Naive thymus-derived CD4-positive, alpha-beta T cell (primary cell): ENCODE measurements around the gene BCL11B. TPM values are rescaled to one million over a fixed set of nuclear protein-coding genes. Genes with fewer than 3 reads are reported as not detected.

Experiments used
- ATAC-seq: fragments of 150-1000 bp; cut with Tn5 transposase; 2 replicates; pipeline ENCODE4 v1.10.0; 2021; ENCODE audit warnings: mild to moderate bottlenecking, moderate library complexity
- CTCF ChIA-PET: fragments of 350-600 bp; sonication (Branson Sonifier 250); formaldehyde crosslinking; loops from one replicate; lab custom pipeline; 2021; ENCODE audit warnings: antibody characterized with exemption; lab: Charles Lee
- POLR2A ChIA-PET: fragments of 350-600 bp; sonication (Branson Sonifier 250); formaldehyde crosslinking; loops from one replicate; lab custom pipeline; 2021; ENCODE audit warnings: antibody characterized with exemption, inconsistent platforms; lab: Charles Lee
- DNase-seq, 9 donors: peaks; one replicate each; pipeline versions ENCODE4 v3.0.0 to v3.0.0-alpha.2; 2020 to 2022; ENCODE audit warnings: mixed read lengths in 1 of 9
- H3K27ac ChIP-seq: one replicate; pipeline ENCODE4 v1.7.0; 2013; ENCODE audit warnings: mild to moderate bottlenecking, low read depth, low read length, moderate library complexity
- H3K27me3 ChIP-seq, 2 donors: one replicate each; pipeline ENCODE4 v1.7.0; 2013; ENCODE audit warnings: low read length in 2 of 2, mild to moderate bottlenecking in 2 of 2, moderate library complexity in 2 of 2; ENCODE audit not compliant: control insufficient read depth in 2 of 2, insufficient read depth in 2 of 2
- H3K36me3 ChIP-seq, 3 experiments: 1 replicate in 2 of 3; 2 replicates in 1 of 3; pipeline ENCODE4 v1.7.0; 2013; ENCODE audit warnings: low read length in 3 of 3, mild to moderate bottlenecking in 3 of 3, moderate library complexity in 1 of 3; ENCODE audit not compliant: insufficient read depth in 3 of 3, control insufficient read depth in 2 of 3
- H3K4me1 ChIP-seq, 2 donors: one replicate each; pipeline ENCODE4 v1.7.0; 2013; ENCODE audit warnings: low read length in 2 of 2, mild to moderate bottlenecking in 2 of 2, moderate library complexity in 1 of 2; ENCODE audit not compliant: control insufficient read depth in 2 of 2, insufficient read depth in 2 of 2
- H3K4me3 ChIP-seq: 2 replicates; pipeline ENCODE4 v1.7.0; 2013; ENCODE audit warnings: mild to moderate bottlenecking, low read length
- H3K9me3 ChIP-seq, 3 experiments: 1 replicate in 2 of 3; 2 replicates in 1 of 3; pipeline ENCODE4 v1.7.0; 2013; ENCODE audit warnings: low read length in 3 of 3; ENCODE audit not compliant: control insufficient read depth in 2 of 3
- H3K27ac Mint-ChIP-seq, 9 donors: one replicate each; pipeline ENCODE4 v1.8.0; 2020 to 2022; ENCODE audit warnings: mixed read lengths in 9 of 9, mild to moderate bottlenecking in 8 of 9, moderate library complexity in 5 of 9, inconsistent platforms in 2 of 9
- H3K27me3 Mint-ChIP-seq, 5 donors: one replicate each; pipeline ENCODE4 v1.8.0; 2021 to 2022; ENCODE audit warnings: mixed read lengths in 5 of 5, mild to moderate bottlenecking in 1 of 5
- H3K36me3 Mint-ChIP-seq, 5 donors: one replicate each; pipeline ENCODE4 v1.8.0; 2020 to 2022; ENCODE audit warnings: mixed read lengths in 5 of 5, mild to moderate bottlenecking in 3 of 5, inconsistent platforms in 1 of 5
- H3K4me1 Mint-ChIP-seq, 7 donors: one replicate each; pipeline ENCODE4 v1.8.0; 2020 to 2022; ENCODE audit warnings: mixed read lengths in 7 of 7, mild to moderate bottlenecking in 3 of 7, inconsistent platforms in 1 of 7
- H3K4me3 Mint-ChIP-seq, 10 donors: one replicate each; pipeline ENCODE4 v1.8.0; 2020 to 2022; ENCODE audit warnings: mild to moderate bottlenecking in 10 of 10, mixed read lengths in 10 of 10, moderate library complexity in 6 of 10, inconsistent platforms in 2 of 10
- H3K9me3 Mint-ChIP-seq, 11 donors: one replicate each; pipeline ENCODE4 v1.8.0; 2020 to 2022; ENCODE audit warnings: mixed read lengths in 11 of 11, mild to moderate bottlenecking in 4 of 11, inconsistent platforms in 1 of 11, moderate library complexity in 1 of 11
- intact Hi-C, 2 donors: fragments of 100-400 bp; cut with micrococcal nuclease; formaldehyde crosslinking; loops; one replicate each; pipeline ENCODE4 v1.15.1; 2023
- polyA plus RNA-seq, 2 donors: library from polyadenylated mRNA; unstranded; fragments of 300-500 nt; fragmentation: Illumina TruSeq; gene quantifications; one replicate each; pipeline ENCODE4 v1.2.3, GENCODE V29; 2021
- total RNA-seq, 6 experiments: library from RNA in 5 of 6; stranded (reverse) in 5 of 6; gene quantifications; 1 replicate in 5 of 6; 2 replicates in 1 of 6; pipeline ENCODE4 v1.2.3 and lab custom pipeline; 2021 to 2026

Gene BCL11B
- total and polyA plus RNA-seq, 7 experiments from 2014 or later = 10.9 to 269 (median 145) TPM

DNA sequence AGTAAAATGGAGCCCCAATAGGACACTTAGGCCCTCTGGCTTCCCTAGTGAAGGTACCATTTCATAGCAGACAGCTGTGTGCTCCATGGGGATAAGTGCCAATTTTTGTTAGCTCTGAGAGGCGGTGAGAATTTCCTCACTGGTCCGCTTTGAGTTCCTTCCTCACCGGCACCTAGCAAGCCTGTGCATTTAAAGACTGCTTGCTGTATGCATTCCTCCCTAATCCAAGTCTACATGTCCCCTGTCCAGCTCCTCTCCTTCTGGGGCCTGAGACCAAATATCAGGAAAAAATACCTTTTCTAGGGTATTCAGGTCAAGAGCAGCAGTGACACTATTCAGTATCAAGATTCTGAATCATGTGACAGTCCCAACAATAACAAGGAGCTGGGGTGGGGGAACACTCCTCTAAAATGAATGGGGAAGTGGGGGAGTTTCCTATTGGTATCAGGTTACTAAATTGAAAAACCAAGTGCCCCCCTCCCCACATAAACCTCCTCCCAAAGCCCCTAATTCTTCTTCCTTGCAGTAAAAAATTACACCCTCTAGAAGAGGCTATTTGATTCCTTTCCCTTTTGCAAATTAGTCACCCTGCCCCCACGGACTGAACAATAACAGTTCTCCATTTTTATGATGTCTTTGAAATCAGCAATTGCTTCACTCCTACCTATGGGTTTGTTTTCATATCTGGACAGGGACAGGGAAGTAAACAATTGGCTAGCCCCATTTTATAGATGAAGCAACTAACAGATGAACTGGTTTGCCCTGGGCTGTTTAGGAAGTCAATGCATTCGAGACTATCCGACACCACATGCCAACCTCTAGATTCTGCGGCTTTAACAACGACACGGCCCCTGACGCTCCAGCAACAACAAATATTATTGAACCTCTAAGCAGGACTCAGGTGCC, 28.9 kb downstream of the BCL11B start:
- peaks cover 51 to 90% (median 86%) of the 10 kb centered on the region in 7 donors for H3K4me1 Mint-ChIP-seq
- Histone ChIP-seq H3K27me3 (no peaks in the 10 kb centered on the region), H3K36me3 (peaks cover 0 to 22% (median 8%) of the 10 kb centered on the region in 3 experiments), H3K4me3 (peak overlapping the region; percentile 61), H3K4me1 (peaks cover 71 to 81% of the 10 kb centered on the region in 2 donors), H3K9me3 (no peaks in the 10 kb centered on the region), H3K27ac (peak overlapping the region; percentile 98)
- H3K9me3 Mint-ChIP-seq = peaks cover 0 to 23% (median 0%) of the 10 kb centered on the region in 11 donors
- POLR2A ChIA-PET = interaction anchor here (0.6 to 69.0 kb wide), 7 partner anchors 11 to 1053 kb away, joined by 3 to 2458 read pairs (median 4); partner anchors contain the start of gene BCL11B
- ATAC-seq = peak; percentile 55
- intact Hi-C loops = loop anchor here (1.0 kb wide), 2 partner anchors 8 to 23 kb away; no protein-coding TSS in a partner anchor
- H3K27ac Mint-ChIP-seq = peak overlapping the region; percentile 91 to 100 (median 99)
- H3K27me3 Mint-ChIP-seq = peaks cover 0 to 4% (median 0%) of the 10 kb centered on the region in 5 donors
- CTCF ChIA-PET = interaction anchor here (0.9 to 2.6 kb wide), 8 partner anchors 9 to 23 kb away, joined by 3 to 14 read pairs (median 4); no protein-coding TSS in a partner anchor
- DNase-seq = peak in 7 of 9 donors; percentile 55 to 78 (median 70)
- peaks cover 12 to 51% (median 43%) of the 10 kb centered on the region in 5 donors for H3K36me3 Mint-ChIP-seq
- H3K4me3 Mint-ChIP-seq = peak overlapping the region; percentile 81 to 95 (median 90)

DNA sequence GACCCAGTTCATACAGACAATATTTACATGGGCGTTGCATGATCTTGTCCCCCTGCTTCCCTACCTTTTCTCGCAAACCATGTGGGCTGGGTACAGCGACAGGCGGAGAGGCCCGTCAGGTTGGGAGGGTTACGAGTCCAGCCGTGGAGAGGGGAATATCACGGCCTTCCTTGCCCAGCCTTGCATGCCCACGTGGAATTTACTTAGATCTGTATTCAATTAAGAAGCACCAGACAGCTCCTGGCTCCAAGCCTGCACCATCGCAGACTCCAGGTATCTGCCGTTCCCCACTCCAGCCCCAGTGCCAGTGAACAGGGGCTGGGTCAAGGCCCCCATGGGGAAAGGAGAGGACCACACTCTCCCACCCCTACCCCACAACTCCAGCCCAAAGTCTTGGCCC, 29.8 kb downstream of the BCL11B start:
- Histone ChIP-seq H3K9me3 (no peaks in the 10 kb centered on the region), H3K4me1 (peaks cover 71 to 81% of the 10 kb centered on the region in 2 donors), H3K4me3 (peak overlapping the region; percentile 61), H3K36me3 (peaks cover 0 to 22% (median 11%) of the 10 kb centered on the region in 3 experiments), H3K27ac (peak overlapping the region; percentile 98), H3K27me3 (no peaks in the 10 kb centered on the region)
- peak overlapping the region; percentile 81 to 95 (median 90) for H3K4me3 Mint-ChIP-seq
- peaks cover 0 to 4% (median 0%) of the 10 kb centered on the region in 5 donors for H3K27me3 Mint-ChIP-seq
- POLR2A ChIA-PET = interaction anchor here (0.7 to 69.0 kb wide), 6 partner anchors 10 to 1052 kb away, joined by 3 to 2458 read pairs (median 689); partner anchors contain the start of gene BCL11B
- DNase-seq (no peak), ATAC-seq (no peak)
- H3K36me3 Mint-ChIP-seq = peaks cover 12 to 52% (median 47%) of the 10 kb centered on the region in 5 donors
- intact Hi-C loops = no loop called here
- CTCF ChIA-PET = interaction anchor here (0.8 to 2.6 kb wide), 11 partner anchors 8 to 24 kb away, joined by 3 to 14 read pairs (median 4); no protein-coding TSS in a partner anchor
- peaks cover 0 to 25% (median 0%) of the 10 kb centered on the region in 11 donors for H3K9me3 Mint-ChIP-seq
- H3K4me1 Mint-ChIP-seq = peaks cover 53 to 90% (median 86%) of the 10 kb centered on the region in 7 donors
- H3K27ac Mint-ChIP-seq = peak overlapping the region; percentile 91 to 100 (median 99)

DNA sequence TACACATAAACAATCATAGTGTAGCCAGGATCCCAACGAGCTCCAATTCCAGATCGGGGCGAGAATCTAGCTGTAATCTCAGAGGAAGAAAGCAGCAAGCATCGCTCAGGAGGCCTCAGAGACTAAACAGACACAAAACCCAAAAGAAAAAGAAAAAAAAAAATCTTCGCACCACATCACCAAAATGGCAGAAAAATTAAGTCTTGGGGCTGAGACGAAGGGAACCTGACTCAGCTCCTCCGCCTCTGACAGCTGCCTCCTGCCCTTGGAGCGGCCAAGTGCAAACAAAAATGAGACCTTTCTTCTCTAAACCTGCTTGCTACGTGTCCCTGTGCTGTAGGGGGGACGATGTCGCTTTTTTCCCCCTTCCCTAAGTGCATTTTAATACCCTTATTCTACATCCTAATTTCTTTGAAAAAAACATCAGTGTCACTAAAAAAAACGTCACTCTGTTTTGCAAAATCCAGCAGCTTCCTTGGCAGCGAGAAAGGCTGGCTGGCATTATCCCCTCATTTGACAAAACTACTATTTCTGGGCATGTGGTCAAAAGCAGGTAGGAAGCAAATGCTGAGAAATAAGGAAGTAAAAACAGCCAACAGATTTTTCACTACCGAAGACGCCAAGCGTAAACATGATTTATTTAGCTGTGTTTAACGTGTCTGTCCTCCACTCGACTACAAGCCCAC, 30.5 kb downstream of the BCL11B start:
- peak overlapping the region; percentile 91 to 100 (median 99) for H3K27ac Mint-ChIP-seq
- no peaks in the 10 kb centered on the region for H3K27me3 ChIP-seq
- intact Hi-C loops = loop anchor here (1.0 to 2.0 kb wide), 5 partner anchors 10 to 25 kb away; no protein-coding TSS in a partner anchor
- peaks cover 0 to 4% (median 0%) of the 10 kb centered on the region in 5 donors for H3K27me3 Mint-ChIP-seq
- H3K9me3 Mint-ChIP-seq = peaks cover 0 to 20% (median 0%) of the 10 kb centered on the region in 11 donors
- H3K36me3 Mint-ChIP-seq = peaks cover 12 to 48% (median 43%) of the 10 kb centered on the region in 5 donors
- peaks cover 0 to 22% (median 11%) of the 10 kb centered on the region in 3 experiments for H3K36me3 ChIP-seq
- peaks cover 54 to 90% (median 87%) of the 10 kb centered on the region in 7 donors for H3K4me1 Mint-ChIP-seq
- DNase-seq (peak in 7 of 9 donors; percentile 64 to 79 (median 73)), ATAC-seq (peak; percentile 37)
- POLR2A ChIA-PET = interaction anchor here (1.5 to 69.0 kb wide), 5 partner anchors 9 to 1264 kb away, joined by 4 to 2458 read pairs (median 1374); partner anchors contain the start of gene BCL11B
- peaks cover 71 to 83% of the 10 kb centered on the region in 2 donors for H3K4me1 ChIP-seq
- H3K27ac ChIP-seq = peak overlapping the region; percentile 98
- no peaks in the 10 kb centered on the region for H3K9me3 ChIP-seq
- peak overlapping the region; percentile 81 to 95 (median 90) for H3K4me3 Mint-ChIP-seq
- CTCF ChIA-PET = interaction anchor here (0.6 to 2.6 kb wide), 10 partner anchors 12 to 1085 kb away, joined by 3 to 14 read pairs (median 4); no protein-coding TSS in a partner anchor
- H3K4me3 ChIP-seq = peak overlapping the region; percentile 61

DNA sequence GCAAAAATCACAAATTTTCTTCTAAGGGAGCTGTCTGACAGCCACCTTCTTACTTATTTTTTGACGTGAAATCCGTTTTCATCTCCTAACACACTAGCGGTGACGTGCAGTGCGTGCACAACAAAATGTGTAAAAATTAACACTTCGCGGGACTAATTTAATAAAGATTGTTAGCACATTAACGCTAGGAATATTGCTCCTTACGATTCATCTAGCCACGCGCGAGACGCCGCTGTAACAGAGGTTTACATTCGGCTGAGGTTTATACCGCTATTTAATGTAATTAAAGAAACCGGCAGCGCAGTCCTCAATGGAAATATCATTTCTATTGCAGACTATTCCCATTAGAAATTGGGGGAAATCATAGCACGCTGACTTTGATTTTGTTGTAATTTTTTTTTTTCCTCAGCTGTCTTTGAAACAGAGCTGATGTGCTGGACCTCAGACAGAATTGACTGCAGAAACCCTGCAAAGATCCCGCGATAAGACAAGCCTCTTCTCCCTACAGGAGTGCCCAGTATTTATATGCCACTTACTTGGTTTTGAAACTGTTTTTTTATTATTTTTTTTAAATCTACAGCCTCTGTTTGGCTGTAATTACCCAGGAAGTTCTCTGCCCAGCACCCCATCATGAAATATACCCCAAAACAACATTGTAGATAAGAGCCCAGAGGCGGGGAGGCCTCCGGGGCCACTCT, 31.2 kb downstream of the BCL11B start:
- peaks cover 61 to 96% (median 94%) of the 10 kb centered on the region in 7 donors for H3K4me1 Mint-ChIP-seq
- H3K36me3 Mint-ChIP-seq = peaks cover 12 to 50% (median 43%) of the 10 kb centered on the region in 5 donors
- peak in 2 of 9 donors; percentile 56 to 62 for DNase-seq
- H3K27ac ChIP-seq = peak overlapping the region; percentile 98
- H3K27ac Mint-ChIP-seq = peak overlapping the region; percentile 91 to 100 (median 99)
- no peaks in the 10 kb centered on the region for H3K27me3 ChIP-seq
- H3K27me3 Mint-ChIP-seq = peaks cover 0 to 4% (median 0%) of the 10 kb centered on the region in 5 donors
- intact Hi-C loops = loop anchor here (1.0 to 2.0 kb wide), 5 partner anchors 10 to 26 kb away; no protein-coding TSS in a partner anchor
- CTCF ChIA-PET = interaction anchor here (0.7 to 2.6 kb wide), 8 partner anchors 11 to 72 kb away, joined by 3 to 14 read pairs (median 4); no protein-coding TSS in a partner anchor
- H3K9me3 ChIP-seq = no peaks in the 10 kb centered on the region
- peak overlapping the region; percentile 61 for H3K4me3 ChIP-seq
- peaks cover 78 to 90% of the 10 kb centered on the region in 2 donors for H3K4me1 ChIP-seq
- peaks cover 0 to 22% (median 11%) of the 10 kb centered on the region in 3 experiments for H3K36me3 ChIP-seq
- H3K9me3 Mint-ChIP-seq = peaks cover 0 to 21% (median 0%) of the 10 kb centered on the region in 11 donors
- peak overlapping the region; percentile 81 to 95 (median 90) for H3K4me3 Mint-ChIP-seq
- peak; percentile 1 for ATAC-seq
- POLR2A ChIA-PET = interaction anchor here (1.5 to 69.0 kb wide), 4 partner anchors 9 to 1263 kb away, joined by 4 to 2458 read pairs (median 1916); partner anchors contain the start of gene BCL11B

DNA sequence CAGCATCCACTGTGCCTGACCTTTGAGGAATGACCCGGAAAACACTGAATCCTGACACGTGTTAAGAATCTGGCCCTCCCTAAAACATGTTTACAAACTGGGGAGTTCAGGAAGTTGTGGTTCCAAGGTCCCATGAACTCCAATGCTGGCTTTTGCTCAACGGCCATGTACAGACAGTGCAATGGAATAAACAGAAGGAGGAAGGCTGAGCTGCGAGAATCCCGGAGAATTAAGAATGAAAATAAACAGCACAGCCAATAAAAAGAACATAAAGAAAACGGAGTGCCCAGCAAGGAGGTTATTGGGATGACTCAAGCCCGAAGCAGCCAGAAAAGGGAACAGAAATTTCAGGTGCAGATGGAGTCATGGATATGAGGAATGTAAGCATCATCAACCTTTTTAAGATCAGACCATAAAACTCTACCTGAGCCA, 32.3 kb downstream of the BCL11B start:
- Histone ChIP-seq H3K9me3 (no peaks in the 10 kb centered on the region), H3K27me3 (no peaks in the 10 kb centered on the region), H3K4me1 (peaks cover 83 to 94% of the 10 kb centered on the region in 2 donors), H3K27ac (peak overlapping the region; percentile 98), H3K4me3 (peak overlapping the region; percentile 29), H3K36me3 (peaks cover 0 to 22% (median 11%) of the 10 kb centered on the region in 3 experiments)
- Mint-ChIP-seq H3K36me3 (peaks cover 12 to 49% (median 46%) of the 10 kb centered on the region in 5 donors), H3K27ac (peak overlapping the region; percentile 83 to 100 (median 99)), H3K4me1 (peaks cover 69 to 100% (median 98%) of the 10 kb centered on the region in 7 donors), H3K9me3 (peaks cover 0 to 23% (median 0%) of the 10 kb centered on the region in 11 donors), H3K4me3 (peak overlapping the region; percentile 81 to 95 (median 90)), H3K27me3 (peaks cover 0 to 4% (median 0%) of the 10 kb centered on the region in 5 donors)
- CTCF ChIA-PET = interaction anchor here (0.5 to 0.7 kb wide), 2 partner anchors 17 to 28 kb away, joined by 3 to 5 read pairs; no protein-coding TSS in a partner anchor
- no peak for ATAC-seq
- POLR2A ChIA-PET = interaction anchor here (1.0 to 69.0 kb wide), 4 partner anchors 8 to 1099 kb away, joined by 3 to 2458 read pairs (median 1916); partner anchors contain the start of gene BCL11B
- intact Hi-C loops = loop anchor here (2.0 to 10.0 kb wide), 3 partner anchors 13 to 825 kb away; partner anchors contain the start of gene EVL (in 1 of the 2)
- no peak for DNase-seq
